SK-N-SH treated with all-trans-retinoic acid at 6 μM for 48 hours (cell line): ENCODE results near the gene PMP22.

ENCODE experiments used
- ATAC-seq: fragments of 200-7000 bp; cut with Tn5 transposase; 3 replicates; pipeline ENCODE4 v1.9.1; 2020; ENCODE audit warnings: mild to moderate bottlenecking, moderate library complexity
- CREB5 ChIP-seq: fragments of 250-450 bp; sonication (Bioruptor Pico); IDR thresholded peaks from 2 replicates; pipeline ENCODE4 v1.5.1; 2020; ENCODE audit warnings: low read depth, mild to moderate bottlenecking, moderate library complexity
- CSDC2 ChIP-seq: fragments of 250-450 bp; sonication (Bioruptor Pico); IDR thresholded peaks from 2 replicates; pipeline ENCODE4 v1.5.0; 2020; ENCODE audit warnings: mild to moderate bottlenecking, moderate library complexity
- CSRNP3 ChIP-seq: fragments of 250-450 bp; sonication (Bioruptor Pico); IDR thresholded peaks from 2 replicates; pipeline ENCODE4 v1.5.1; 2021; ENCODE audit warnings: mild to moderate bottlenecking, moderate library complexity
- ESRRG ChIP-seq: fragments of 250-450 bp; sonication (Bioruptor Pico); IDR thresholded peaks from 2 replicates; pipeline ENCODE4 v1.6.1; 2021; ENCODE audit warnings: mild to moderate bottlenecking
- GLIS3 ChIP-seq: fragments of 250-450 bp; sonication (Bioruptor Pico); IDR thresholded peaks from 2 replicates; pipeline ENCODE4 v1.5.0; 2020; ENCODE audit warnings: mild to moderate bottlenecking, moderate library complexity
- ISL1 ChIP-seq: fragments of 250-450 bp; sonication (Bioruptor Pico); IDR thresholded peaks from 2 replicates; pipeline ENCODE4 v2.1.2; 2022; ENCODE audit warnings: mild to moderate bottlenecking, moderate library complexity
- OSR1 ChIP-seq: fragments of 250-450 bp; sonication (Bioruptor Pico); IDR thresholded peaks from 2 replicates; pipeline ENCODE4 v1.8.0; 2022; ENCODE audit warnings: moderate library complexity, mild to moderate bottlenecking, inconsistent platforms
- PATZ1 ChIP-seq: fragments of 250-450 bp; sonication (Bioruptor Pico); IDR thresholded peaks from 2 replicates; pipeline ENCODE4 v1.8.0; 2020; ENCODE audit warnings: mild to moderate bottlenecking, moderate library complexity, borderline replicate concordance
- POU6F1 ChIP-seq: fragments of 250-450 bp; sonication (Bioruptor Pico); IDR thresholded peaks from 2 replicates; pipeline ENCODE4 v1.8.0; 2021; ENCODE audit warnings: low read depth, mild to moderate bottlenecking, moderate library complexity, borderline replicate concordance
- RARB ChIP-seq: fragments of 250-450 bp; sonication (Bioruptor Pico); IDR thresholded peaks from 2 replicates; pipeline ENCODE4 v1.8.0; 2021; ENCODE audit warnings: mild to moderate bottlenecking, moderate library complexity
- SNAI2 ChIP-seq: fragments of 250-450 bp; sonication (Bioruptor Pico); IDR thresholded peaks from 2 replicates; pipeline ENCODE4 v1.5.0; 2020; ENCODE audit warnings: mild to moderate bottlenecking, moderate library complexity
- TCF4 ChIP-seq: fragments of 250-450 bp; sonication (Bioruptor Pico); IDR thresholded peaks from 2 replicates; pipeline ENCODE4 v1.8.0; 2021; ENCODE audit warnings: mild to moderate bottlenecking, moderate library complexity, borderline replicate concordance
- TOX ChIP-seq: fragments of 250-450 bp; sonication (Bioruptor Pico); IDR thresholded peaks from 2 replicates; pipeline ENCODE4 v1.8.0; 2021; ENCODE audit warnings: mild to moderate bottlenecking, moderate library complexity, borderline replicate concordance
- TSHZ2 ChIP-seq: fragments of 250-450 bp; sonication (Bioruptor Pico); IDR thresholded peaks from 2 replicates; pipeline ENCODE4 v1.5.0; 2020; ENCODE audit warnings: mild to moderate bottlenecking, moderate library complexity
- ZC3H10 ChIP-seq: fragments of 250-450 bp; sonication (Bioruptor Pico); IDR thresholded peaks from 2 replicates; pipeline ENCODE4 v1.5.1; 2021; ENCODE audit warnings: mild to moderate bottlenecking, moderate library complexity
- ZFP3 ChIP-seq: fragments of 250-450 bp; sonication (Bioruptor Pico); IDR thresholded peaks from 2 replicates; pipeline ENCODE4 v1.5.0; 2020; ENCODE audit warnings: mild to moderate bottlenecking, moderate library complexity
- ZFP30 ChIP-seq: fragments of 450-650 bp; formaldehyde crosslinking; IDR thresholded peaks from 2 replicates; pipeline ENCODE4 v1.5.0; 2022; ENCODE audit warnings: mild to moderate bottlenecking, moderate library complexity
- ZNF565 ChIP-seq: fragments of 450-650 bp; formaldehyde crosslinking; conservative IDR thresholded peaks from 2 replicates; pipeline ENCODE4 v1.5.0; 2020; ENCODE audit warnings: low read depth, mild to moderate bottlenecking, moderate library complexity
- ZNF70 ChIP-seq: fragments of 450-650 bp; formaldehyde crosslinking; IDR thresholded peaks from 2 replicates; pipeline ENCODE4 v1.5.0; 2020; ENCODE audit warnings: mild to moderate bottlenecking, moderate library complexity
- ZNF8 ChIP-seq: fragments of 450-650 bp; formaldehyde crosslinking; IDR thresholded peaks from 2 replicates; pipeline ENCODE4 v1.5.0; 2020; ENCODE audit warnings: mild to moderate bottlenecking, moderate library complexity

PMP22 gene

GRCh38 chr17:15240644-15241043 is 24.5 kb downstream of the PMP22 start:
- ATAC-seq = no peak
- TF ChIP-seq ZNF565 (CRISPR knock-in tag) = no peak
- TF ChIP-seq CSRNP3 = no peak
- TF ChIP-seq ZNF8 (CRISPR knock-in tag) = no peak
- no peak for TF ChIP-seq ZFP3 (CRISPR knock-in tag)
- no peak for TF ChIP-seq SNAI2 (CRISPR knock-in tag)
- TF ChIP-seq PATZ1 (CRISPR knock-in tag) = no peak
- TF ChIP-seq TSHZ2 (CRISPR knock-in tag) = no peak
- no peak for TF ChIP-seq ISL1 (CRISPR knock-in tag)
- no peak for TF ChIP-seq ZFP30 (CRISPR knock-in tag)
- TF ChIP-seq ESRRG = no peak
- TF ChIP-seq CREB5 (CRISPR knock-in tag) = no peak
- no peak for TF ChIP-seq TOX (CRISPR knock-in tag)
- no peak for TF ChIP-seq TCF4 (CRISPR knock-in tag)
- TF ChIP-seq OSR1 (CRISPR knock-in tag) = no peak
- no peak for TF ChIP-seq GLIS3 (CRISPR knock-in tag)
- no peak for TF ChIP-seq POU6F1
- no peak for TF ChIP-seq ZNF70 (CRISPR knock-in tag)
- TF ChIP-seq RARB (CRISPR knock-in tag) = no peak
- TF ChIP-seq ZC3H10 (CRISPR knock-in tag) = no peak

- TF ChIP-seq CSDC2 (no peak), TCF4 (CRISPR knock-in tag) (no peak), ZNF70 (CRISPR knock-in tag) (no peak), ZNF565 (CRISPR knock-in tag) (no peak), OSR1 (CRISPR knock-in tag) (no peak), SNAI2 (CRISPR knock-in tag) (no peak), ZFP3 (CRISPR knock-in tag) (no peak), RARB (CRISPR knock-in tag) (no peak), PATZ1 (CRISPR knock-in tag) (no peak), POU6F1 (no peak), TSHZ2 (CRISPR knock-in tag) (no peak), ZFP30 (CRISPR knock-in tag) (no peak)
- TF ChIP-seq, all 23 proteins: peak for 0
- ATAC-seq = no peak
These were observed 25.6 kb downstream of the PMP22 start for GRCh38 chr17:15239491-15239890.
